ENCODE data around the gene OPA3.

Gene OPA3

GRCh38 chr19:45542234-45542668 lies 42.4 kb downstream of the OPA3 start:
- no peak for TF ChIP-seq CTCF (conservative IDR thresholded peaks at IDR 0.05; ENCODE audit: low read depth)
- CTCF ChIA-PET = no interaction called here
- peak overlapping the region; percentile 88 for H3K27ac ChIP-seq
- DNase-seq (ENCODE audit: low spot score) = no peak
- POLR2A ChIA-PET (ENCODE audit: low non-redundant PET) = no interaction called here

DNA sequence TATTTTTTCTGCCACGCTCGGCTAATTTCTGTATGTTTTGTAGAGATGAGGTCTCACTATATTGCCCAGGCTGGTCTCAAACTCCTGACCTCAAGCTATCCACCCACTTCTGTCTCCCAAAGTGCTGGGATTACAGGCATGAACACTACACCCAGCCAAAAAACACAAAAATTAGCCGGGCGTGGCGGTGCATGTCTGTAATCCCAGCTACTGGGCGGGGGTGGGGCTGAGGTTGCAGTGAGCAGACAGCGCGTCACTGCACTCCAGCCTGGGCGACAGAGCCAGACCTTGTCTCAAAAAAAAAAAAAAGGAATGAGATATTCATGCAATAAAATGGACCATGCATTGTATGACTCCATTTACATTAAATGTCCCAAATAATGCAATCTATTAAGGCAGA lies 45.1 kb downstream of the OPA3 start:
- ChIA-PET POLR2A (ENCODE audit: low non-redundant PET) (no interaction called here), CTCF (interaction anchor here (0.7 to 1.0 kb wide), 2 partner anchors 19 to 142 kb away, joined by 3 to 4 read pairs; no protein-coding TSS in a partner anchor)

DNA sequence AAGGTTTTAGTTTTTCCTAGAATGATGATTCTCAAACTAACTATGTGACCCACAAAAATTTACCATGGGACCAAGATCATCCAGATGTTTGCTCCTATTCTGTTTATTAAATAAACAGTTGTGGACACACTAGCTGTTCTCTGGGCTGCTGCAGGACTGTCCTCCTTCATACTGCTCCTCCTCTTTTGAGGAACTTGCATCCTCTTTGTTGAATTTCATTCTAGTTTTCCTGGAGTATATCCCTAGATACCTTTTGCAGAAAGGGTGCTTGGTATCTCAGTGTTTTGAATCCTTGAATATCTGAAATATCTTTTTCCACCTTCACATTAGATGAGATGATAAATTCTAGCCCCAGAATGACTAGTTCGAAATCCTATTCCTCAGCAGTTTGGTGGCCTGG lies 53.3 kb downstream of the OPA3 start:
- no peak for DNase-seq (ENCODE audit: low spot score)
- no peak for TF ChIP-seq CTCF (conservative IDR thresholded peaks at IDR 0.05; ENCODE audit: low read depth)
- no peak overlapping the region for H3K27ac ChIP-seq
- ChIA-PET POLR2A (ENCODE audit: low non-redundant PET) (no interaction called here), CTCF (interaction anchor here (1.0 kb wide), 1 partner anchor 111 kb away, joined by 3 read pairs; no protein-coding TSS in a partner anchor)

More for the DNA sequence above, 45.1 kb downstream of the OPA3 start:
- peak overlapping the region; percentile 28; the same call in 1 of the 2 replicates for H3K27ac ChIP-seq
- DNase-seq (ENCODE audit: low spot score) = no peak
- no peak for TF ChIP-seq CTCF (conservative IDR thresholded peaks at IDR 0.05; ENCODE audit: low read depth)

GRCh38 chr19:45529420-45529785 lies 55.2 kb downstream of the OPA3 start:
- no peak for TF ChIP-seq CTCF (conservative IDR thresholded peaks at IDR 0.05; ENCODE audit: low read depth)
- peak overlapping the region; percentile 92 for H3K27ac ChIP-seq
- ChIA-PET POLR2A (ENCODE audit: low non-redundant PET) (interaction anchor here (0.6 kb wide), 1 partner anchor 65 kb away, joined by 9 read pairs; no protein-coding TSS in a partner anchor), CTCF (interaction anchor here (0.6 to 2.3 kb wide), 4 partner anchors 21 to 141 kb away, joined by 3 to 19 read pairs (median 4); no protein-coding TSS in a partner anchor)
- no peak for DNase-seq (ENCODE audit: low spot score)

DNA sequence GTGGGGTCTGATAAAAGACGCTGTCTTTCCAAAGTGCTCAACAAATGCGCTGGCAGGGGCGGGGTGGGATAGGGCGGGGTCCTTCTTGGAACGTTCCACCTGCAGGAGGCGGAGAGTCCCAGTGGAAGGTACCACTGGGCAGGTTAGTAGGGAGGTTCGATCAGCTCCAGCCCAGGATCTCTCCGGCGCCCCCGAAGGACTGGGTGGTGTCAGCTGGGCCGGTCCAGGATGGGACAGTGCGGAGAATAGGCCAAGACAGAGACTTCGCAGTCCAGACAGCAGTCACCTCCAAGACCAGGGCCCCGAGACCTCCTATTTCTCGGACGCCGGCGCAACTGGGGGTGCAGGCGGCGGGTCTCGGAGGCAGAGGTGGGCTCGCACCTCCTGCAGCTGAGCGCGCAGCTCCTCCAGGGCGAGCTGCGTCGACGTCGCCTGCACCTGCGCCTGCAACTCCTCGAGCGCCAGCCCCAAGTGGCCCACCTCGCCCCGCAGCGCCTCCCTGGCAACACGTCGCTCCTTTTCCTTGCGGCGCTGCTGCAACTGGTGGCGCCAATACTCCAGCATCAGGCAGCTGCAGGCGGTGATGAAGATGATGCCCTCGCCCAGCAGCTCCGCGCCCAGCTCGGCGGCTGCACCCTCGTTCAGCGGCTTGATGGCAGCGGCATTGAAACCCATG lies 55.7 kb downstream of the OPA3 start:
- ChIA-PET POLR2A (ENCODE audit: low non-redundant PET) (interaction anchor here (1.0 kb wide), 1 partner anchor 21 kb away, joined by 7 read pairs; no protein-coding TSS in a partner anchor), CTCF (interaction anchor here (0.6 to 2.3 kb wide), 5 partner anchors 20 to 142 kb away, joined by 3 to 19 read pairs (median 5); no protein-coding TSS in a partner anchor)
- peak; percentile 93 for DNase-seq (ENCODE audit: low spot score)
- peak; percentile 46 for TF ChIP-seq CTCF (conservative IDR thresholded peaks at IDR 0.05; ENCODE audit: low read depth)
- peak overlapping the region; percentile 92 for H3K27ac ChIP-seq

DNA sequence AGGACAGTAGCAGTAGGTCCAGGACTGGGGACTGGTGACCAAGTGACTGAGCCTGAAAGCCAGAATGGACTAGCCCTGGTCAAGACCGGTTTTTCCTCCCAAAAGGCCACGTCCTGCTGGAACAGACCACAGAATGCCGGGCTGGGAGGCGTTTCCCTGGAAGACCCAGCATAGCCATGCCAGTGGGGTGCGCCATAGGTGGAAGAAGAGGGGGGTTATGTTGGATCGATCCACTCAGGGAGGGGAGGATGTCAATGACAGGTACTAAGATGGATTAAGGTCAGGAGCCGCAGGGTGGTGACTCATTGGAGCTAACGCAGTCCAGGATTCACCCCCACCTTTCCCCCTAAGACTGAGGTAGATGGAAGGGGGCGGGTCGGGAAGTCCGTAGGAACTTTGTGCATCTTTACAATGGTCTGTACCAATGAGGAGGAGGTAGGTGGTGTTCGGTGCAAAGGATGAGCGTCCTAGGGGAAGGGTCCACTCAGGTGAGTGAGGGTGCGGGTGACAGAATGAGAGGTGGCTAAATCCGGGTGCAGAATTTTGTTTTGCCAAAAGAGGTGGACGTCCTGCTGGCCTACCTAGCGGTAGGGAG lies 56.4 kb downstream of the OPA3 start:
- ChIA-PET CTCF (interaction anchor here (0.6 to 2.3 kb wide), 2 partner anchors 42 to 114 kb away, joined by 5 to 19 read pairs; no protein-coding TSS in a partner anchor), POLR2A (ENCODE audit: low non-redundant PET) (interaction anchor here (1.0 kb wide), 1 partner anchor 20 kb away, joined by 7 read pairs; no protein-coding TSS in a partner anchor)
- TF ChIP-seq CTCF (conservative IDR thresholded peaks at IDR 0.05; ENCODE audit: low read depth) = no peak
- peak overlapping the region; percentile 92 for H3K27ac ChIP-seq
- DNase-seq (ENCODE audit: low spot score) = peak; percentile 93
